Gastroesophageal sphincter (tissue), 4 donors: ENCODE measurements around the gene NRG2. TPM values are rescaled to one million over a fixed set of nuclear protein-coding genes. Genes with fewer than 3 reads are reported as not detected.

Source experiments
- ATAC-seq: fragments of 150-250 bp; one replicate; pipeline ENCODE4 v1.9.1; 2016; ENCODE audit warnings: mild to moderate bottlenecking, moderate library complexity
- H3K27ac ChIP-seq, 4 donors: fragments of 200-600 bp; sonication (generic) in 3 of 4; 1 replicate in 3 of 4; 2 replicates in 1 of 4; pipeline ENCODE4 v1.5.1; 2016 to 2019
- H3K27me3 ChIP-seq: fragments of 200-600 bp; sonication (generic); one replicate; pipeline ENCODE4 v1.5.1; 2019
- H3K36me3 ChIP-seq, 2 donors: fragments of 200-600 bp; sonication (generic); one replicate each; pipeline ENCODE4 v1.5.1; 2019; ENCODE audit warnings: control low read depth in 1 of 2
- H3K4me1 ChIP-seq, 3 donors: fragments of 200-600 bp; sonication (generic); 1 replicate in 2 of 3; 2 replicates in 1 of 3; pipeline ENCODE4 v1.5.1; 2016 to 2019; ENCODE audit warnings: control low read depth in 2 of 3
- H3K4me3 ChIP-seq, 2 donors: fragments of 200-600 bp; sonication (generic); one replicate each; pipeline ENCODE4 v1.5.1; 2019; ENCODE audit warnings: mild to moderate bottlenecking in 1 of 2, moderate library complexity in 1 of 2
- H3K9me3 ChIP-seq, 3 donors: fragments of 200-600 bp; sonication (generic); one replicate each; pipeline ENCODE4 v1.5.1; 2017 to 2019; ENCODE audit warnings: control low read depth in 2 of 3
- CTCF ChIP-seq, 4 experiments: fragments of 200-600 bp in 2 of 4; fragments of 450-650 bp in 2 of 4; sonication (generic) in 1 of 4; IDR thresholded peaks; one replicate each; pipeline ENCODE4 v1.5.1; 2017 to 2019; ENCODE audit warnings: antibody characterized with exemption in 4 of 4, mild to moderate bottlenecking in 2 of 4, moderate library complexity in 2 of 4
- EP300 ChIP-seq: sonication (generic); formaldehyde crosslinking; IDR thresholded peaks from one replicate; pipeline ENCODE4 v1.6.1; 2017; ENCODE audit warnings: antibody characterized with exemption, mild to moderate bottlenecking
- POLR2A ChIP-seq, 2 donors: fragments of 450-650 bp; IDR thresholded peaks; one replicate each; pipeline ENCODE4 v1.6.1; 2017; ENCODE audit warnings: antibody characterized with exemption in 2 of 2, mild to moderate bottlenecking in 2 of 2, moderate library complexity in 1 of 2
- POLR2AphosphoS5 ChIP-seq: sonication (generic); formaldehyde crosslinking; IDR thresholded peaks from one replicate; pipeline ENCODE4 v1.6.1; 2017; ENCODE audit warnings: antibody characterized with exemption
- WGBS, 2 donors: methylation state at CpG; one replicate each; pipeline ENCODE4 v1.1.5; 2018; ENCODE audit warnings: low coverage in 1 of 2; 5-methylcytosine and 5-hydroxymethylcytosine counted together
- total RNA-seq, 4 donors: library from RNA; depleted of rRNA; stranded (reverse); fragments of >200 nt; gene quantifications; one replicate each; pipeline ENCODE4 v1.1.0, GENCODE V29; 2016

The NRG2 gene
- total RNA-seq, 4 donors from 2014 or later, result 3.2 to 7.6 (median 5.1) TPM

DNA sequence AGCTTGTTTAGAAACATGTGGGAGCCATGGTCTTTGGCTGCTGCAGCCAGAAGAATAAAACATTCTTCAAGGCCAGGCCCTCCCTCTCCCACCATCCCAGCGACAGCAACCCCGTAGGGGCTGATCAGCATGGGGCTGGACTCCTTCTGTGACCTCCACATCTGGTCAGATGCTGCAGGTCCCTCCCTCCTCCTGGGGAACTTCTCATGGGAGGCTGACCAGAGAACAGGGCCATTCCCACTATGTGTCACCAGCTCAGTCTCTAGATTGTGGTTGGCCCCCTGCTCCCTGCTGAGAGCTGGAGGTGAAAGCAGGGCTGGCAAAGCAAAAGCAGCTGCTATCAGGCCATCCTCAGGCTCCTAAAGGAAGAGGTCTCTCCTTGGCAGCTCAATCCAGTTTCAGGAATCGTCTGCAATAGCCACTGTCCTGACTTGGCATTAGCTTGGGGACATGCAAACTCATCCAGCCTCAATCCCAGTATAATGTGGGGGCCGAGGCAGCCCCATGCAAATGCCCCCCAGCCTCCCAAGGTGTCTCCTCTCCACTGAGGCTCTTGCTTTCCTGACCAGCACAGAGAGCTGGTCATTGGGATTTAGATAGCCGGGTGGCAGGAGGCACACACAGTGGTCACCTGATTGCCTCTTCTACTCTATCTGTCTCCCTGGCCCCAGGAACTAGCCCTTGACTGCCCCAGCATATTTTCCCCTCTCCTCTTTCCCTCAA lies 81.5 kb downstream of the NRG2 start:
- TF ChIP-seq CTCF (IDR thresholded peaks at IDR 0.05), result no peak
- no peak for TF ChIP-seq POLR2A (IDR thresholded peaks at IDR 0.05)
- TF ChIP-seq EP300, result no peak
- TF ChIP-seq POLR2AphosphoS5, result no peak
- no CpG with 5 or more reads among the region's 5 CpGs for WGBS, 2 donors
- Histone ChIP-seq H3K36me3 (no peaks in the 10 kb centered on the region), H3K4me3 (no peak overlapping the region), H3K9me3 (no peaks in the 10 kb centered on the region), H3K27ac (no peak overlapping the region), H3K4me1 (no peaks in the 10 kb centered on the region), H3K27me3 (no peaks in the 10 kb centered on the region)
- no peak for ATAC-seq

GRCh38 chr5:139960723-139961383 lies 82.2 kb downstream of the NRG2 start:
- Histone ChIP-seq H3K9me3 (no peaks in the 10 kb centered on the region), H3K4me1 (no peaks in the 10 kb centered on the region), H3K27ac (no peak overlapping the region), H3K36me3 (no peaks in the 10 kb centered on the region), H3K27me3 (no peaks in the 10 kb centered on the region), H3K4me3 (no peak overlapping the region)
- ATAC-seq, result no peak
- 34 to 81% methylated on average over 2 to 6 of the region's 9 CpGs for WGBS, 2 donors
- TF ChIP-seq POLR2A (IDR thresholded peaks at IDR 0.05) (no peak), EP300 (no peak), CTCF (IDR thresholded peaks at IDR 0.05) (no peak), POLR2AphosphoS5 (no peak)

GRCh38 chr5:139958432-139959148 lies 84.5 kb downstream of the NRG2 start:
- WGBS, 2 donors, result 74 to 88% methylated on average over 4 of the region's 4 CpGs
- TF ChIP-seq CTCF (IDR thresholded peaks at IDR 0.05) (no peak), EP300 (no peak), POLR2A (IDR thresholded peaks at IDR 0.05) (no peak), POLR2AphosphoS5 (no peak)
- no peaks in the 10 kb centered on the region for H3K9me3 ChIP-seq
- H3K27me3 ChIP-seq, result no peaks in the 10 kb centered on the region
- ATAC-seq, result no peak
- no peak overlapping the region for H3K27ac ChIP-seq
- H3K4me3 ChIP-seq, result no peak overlapping the region
- no peaks in the 10 kb centered on the region for H3K36me3 ChIP-seq
- no peaks in the 10 kb centered on the region for H3K4me1 ChIP-seq

DNA sequence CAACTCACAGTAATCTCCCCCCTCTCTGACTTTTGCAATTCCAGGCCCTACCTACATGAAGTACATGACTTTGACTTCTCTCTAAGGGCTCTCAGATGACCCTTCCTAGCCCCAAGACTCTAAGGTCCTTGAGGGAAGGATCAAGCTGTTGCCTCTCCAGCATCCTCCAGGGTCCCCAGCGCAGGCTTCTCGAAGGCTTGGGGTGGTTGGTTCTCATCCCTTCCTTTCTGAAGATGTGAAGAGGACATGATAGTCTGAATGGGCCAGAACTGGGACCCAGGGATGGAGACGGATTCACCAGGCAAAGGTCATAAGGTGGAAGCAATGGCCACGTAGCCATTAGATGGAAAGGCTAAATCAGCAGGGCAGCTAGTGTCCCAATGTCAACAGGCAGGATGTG lies 86.8 kb downstream of the NRG2 start:
- ATAC-seq, result no peak
- TF ChIP-seq EP300, result no peak
- TF ChIP-seq POLR2AphosphoS5, result no peak
- TF ChIP-seq POLR2A (IDR thresholded peaks at IDR 0.05), result no peak
- TF ChIP-seq CTCF (IDR thresholded peaks at IDR 0.05), result no peak
- Histone ChIP-seq H3K27me3 (no peaks in the 10 kb centered on the region), H3K27ac (no peak overlapping the region), H3K4me3 (no peak overlapping the region), H3K9me3 (no peaks in the 10 kb centered on the region), H3K4me1 (peaks cover 0 to 9% (median 0%) of the 10 kb centered on the region in 3 donors), H3K36me3 (no peaks in the 10 kb centered on the region)
- 100% methylated on average over 2 of the region's 4 CpGs; no CpG with 5 or more reads in 1 of the 2 donors for WGBS, 2 donors
